22Rv1 (cell line): Measurements from ENCODE around the gene PCDH15.

Experiments used
- CTCF ChIP-seq: fragments of 450-650 bp; IDR thresholded peaks from 2 replicates; pipeline ENCODE4 v1.5.1; 2017; ENCODE audit warnings: mild to moderate bottlenecking
- ZFX ChIP-seq: fragments of 450-650 bp; IDR thresholded peaks from 2 replicates; pipeline ENCODE4 v1.6.1; 2017; ENCODE audit warnings: antibody characterized with exemption, borderline replicate concordance

- TF ChIP-seq CTCF: no peak
- no peak for TF ChIP-seq ZFX
Observed at GRCh38 chr10:54449056-54449455, 352.0 kb downstream of the PCDH15 start.
